Uterus (tissue), 2 donors: ENCODE data around the gene FOXA2.
"Not testable (repeated sequence)": the region's sequence is repeated elsewhere in the genome, so short reads cannot be mapped to it uniquely, and the experiment has no call there.

Source experiments
- CTCF ChIP-seq, 4 experiments: fragments of 200-600 bp in 2 of 4; fragments of 450-650 bp in 2 of 4; sonication (generic) in 2 of 4; IDR thresholded peaks; one replicate each; pipeline ENCODE4 v1.5.1; 2016 to 2019; ENCODE audit warnings: antibody characterized with exemption in 4 of 4, mild to moderate bottlenecking in 2 of 4, moderate library complexity in 1 of 4
- POLR2A ChIP-seq, 2 donors: fragments of 450-650 bp; IDR thresholded peaks; one replicate each; pipeline ENCODE4 v1.6.1; 2016; ENCODE audit warnings: antibody characterized with exemption in 2 of 2, mild to moderate bottlenecking in 1 of 2, moderate library complexity in 1 of 2

GRCh38 chr20:22550514-22550913 is 33.9 kb downstream of the FOXA2 start:
- not testable (repeated sequence) for TF ChIP-seq CTCF, POLR2A (IDR thresholded peaks at IDR 0.05)
